ENCODE measurements around the gene EDARADD. TPM values are rescaled to one million over a fixed set of nuclear protein-coding genes. Genes with fewer than 3 reads are reported as not detected.

EDARADD gene
- total RNA-seq, 1 experiment from 2014 or later, result 0.91 TPM

GRCh38 chr1:236494586-236495466, 100.7 kb downstream of the EDARADD start:
- no peak for TF ChIP-seq EZH2 (IDR thresholded peaks at IDR 0.05; ENCODE audit: low read length, unreplicated experiment)
- TF ChIP-seq CTCF (conservative IDR thresholded peaks at IDR 0.05; ENCODE audit: low read depth, low read length), result no peak
- no peak for TF ChIP-seq EZH2phosphoT487 (IDR thresholded peaks at IDR 0.05; ENCODE audit: borderline replicate concordance, low read length)
- POLR2A ChIA-PET (ENCODE audit: unreplicated experiment), result no interaction called here
- intact Hi-C loops (cut with micrococcal nuclease), result loop anchor here (5.0 kb wide), 1 partner anchor 37 kb away; no protein-coding TSS in a partner anchor
- Histone ChIP-seq H3K27me3 (ENCODE audit: low read length) (no peaks in the 10 kb centered on the region), H3F3A (ENCODE audit: low read length, unreplicated experiment) (no peaks in the 10 kb centered on the region), H3K9me2 (replicated peaks; ENCODE audit: low read length) (no peaks in the 10 kb centered on the region), H3K36me3 (ENCODE audit: low read depth, low read length) (no peaks in the 10 kb centered on the region), H2AFZ (ENCODE audit: low read length) (no peak overlapping the region), H3K4me3 (ENCODE audit: low read length) (no peak overlapping the region), H3K9me3 (ENCODE audit: low read length) (no peaks in the 10 kb centered on the region), H3K4me1 (ENCODE audit: insufficient read depth, low read length) (no peaks in the 10 kb centered on the region), H3K27ac (ENCODE audit: low read length) (no peak overlapping the region), H4K20me1 (ENCODE audit: low read length) (no peaks in the 10 kb centered on the region), H3K4me2 (ENCODE audit: low read length) (no peak overlapping the region), H3K79me2 (ENCODE audit: low read length) (no peaks in the 10 kb centered on the region), H3K9ac (ENCODE audit: low read length) (no peak overlapping the region)
- BruUV-seq (replicated peaks), result no TSS peak
- ATAC-seq (no peak), DNase-seq (no peak)
- CTCF ChIA-PET, result no interaction called here

- CTCF ChIA-PET, result no interaction called here
- no peaks in the 10 kb centered on the region for H3K27me3 ChIP-seq (ENCODE audit: low read length)
- no peak overlapping the region for H3K4me3 ChIP-seq (ENCODE audit: low read length)
- intact Hi-C loops (cut with micrococcal nuclease), result no loop called here
- ATAC-seq (no peak), DNase-seq (no peak)
- no peak overlapping the region for H3K27ac ChIP-seq (ENCODE audit: low read length)
- H2AFZ ChIP-seq (ENCODE audit: low read length), result no peak overlapping the region
- H3F3A ChIP-seq (ENCODE audit: low read length, unreplicated experiment), result no peaks in the 10 kb centered on the region
- no peaks in the 10 kb centered on the region for H3K36me3 ChIP-seq (ENCODE audit: low read depth, low read length)
- no peaks in the 10 kb centered on the region for H3K9me3 ChIP-seq (ENCODE audit: low read length)
- H3K4me2 ChIP-seq (ENCODE audit: low read length), result no peak overlapping the region
- H3K9ac ChIP-seq (ENCODE audit: low read length), result no peak overlapping the region
- H4K20me1 ChIP-seq (ENCODE audit: low read length), result no peaks in the 10 kb centered on the region
- TF ChIP-seq CTCF (conservative IDR thresholded peaks at IDR 0.05; ENCODE audit: low read depth, low read length) (no peak), EZH2phosphoT487 (IDR thresholded peaks at IDR 0.05; ENCODE audit: borderline replicate concordance, low read length) (no peak), EZH2 (IDR thresholded peaks at IDR 0.05; ENCODE audit: low read length, unreplicated experiment) (no peak)
- H3K9me2 ChIP-seq (replicated peaks; ENCODE audit: low read length), result no peaks in the 10 kb centered on the region
- no peaks in the 10 kb centered on the region for H3K79me2 ChIP-seq (ENCODE audit: low read length)
- BruUV-seq (replicated peaks), result no TSS peak
- POLR2A ChIA-PET (ENCODE audit: unreplicated experiment), result no interaction called here
- no peaks in the 10 kb centered on the region for H3K4me1 ChIP-seq (ENCODE audit: insufficient read depth, low read length)
Observed at GRCh38 chr1:236495467-236496112, 101.5 kb downstream of the EDARADD start.

- CTCF ChIA-PET, result no interaction called here
- H3K4me1 ChIP-seq (ENCODE audit: insufficient read depth, low read length), result peaks cover 9% of the 10 kb centered on the region
- DNase-seq (no peak), ATAC-seq (no peak)
- no peaks in the 10 kb centered on the region for H3K9me2 ChIP-seq (replicated peaks; ENCODE audit: low read length)
- no peak overlapping the region for H3K9ac ChIP-seq (ENCODE audit: low read length)
- no peaks in the 10 kb centered on the region for H4K20me1 ChIP-seq (ENCODE audit: low read length)
- no peaks in the 10 kb centered on the region for H3K9me3 ChIP-seq (ENCODE audit: low read length)
- H3F3A ChIP-seq (ENCODE audit: low read length, unreplicated experiment), result no peaks in the 10 kb centered on the region
- intact Hi-C loops (cut with micrococcal nuclease), result no loop called here
- H3K36me3 ChIP-seq (ENCODE audit: low read depth, low read length), result no peaks in the 10 kb centered on the region
- no peak for TF ChIP-seq EZH2 (IDR thresholded peaks at IDR 0.05; ENCODE audit: low read length, unreplicated experiment)
- no peak for TF ChIP-seq EZH2phosphoT487 (IDR thresholded peaks at IDR 0.05; ENCODE audit: borderline replicate concordance, low read length)
- TF ChIP-seq CTCF (conservative IDR thresholded peaks at IDR 0.05; ENCODE audit: low read depth, low read length), result no peak
- no TSS peak for BruUV-seq (replicated peaks)
- no peak overlapping the region for H3K27ac ChIP-seq (ENCODE audit: low read length)
- H3K79me2 ChIP-seq (ENCODE audit: low read length), result no peaks in the 10 kb centered on the region
- no peaks in the 10 kb centered on the region for H3K27me3 ChIP-seq (ENCODE audit: low read length)
- POLR2A ChIA-PET (ENCODE audit: unreplicated experiment), result no interaction called here
- no peak overlapping the region for H3K4me2 ChIP-seq (ENCODE audit: low read length)
- no peak overlapping the region for H3K4me3 ChIP-seq (ENCODE audit: low read length)
- H2AFZ ChIP-seq (ENCODE audit: low read length), result no peak overlapping the region
Observed at GRCh38 chr1:236497908-236498307, 103.8 kb downstream of the EDARADD start.

Measured in PC-3 (cell line).